Measurements from ENCODE around the gene PSMD8.

DNA sequence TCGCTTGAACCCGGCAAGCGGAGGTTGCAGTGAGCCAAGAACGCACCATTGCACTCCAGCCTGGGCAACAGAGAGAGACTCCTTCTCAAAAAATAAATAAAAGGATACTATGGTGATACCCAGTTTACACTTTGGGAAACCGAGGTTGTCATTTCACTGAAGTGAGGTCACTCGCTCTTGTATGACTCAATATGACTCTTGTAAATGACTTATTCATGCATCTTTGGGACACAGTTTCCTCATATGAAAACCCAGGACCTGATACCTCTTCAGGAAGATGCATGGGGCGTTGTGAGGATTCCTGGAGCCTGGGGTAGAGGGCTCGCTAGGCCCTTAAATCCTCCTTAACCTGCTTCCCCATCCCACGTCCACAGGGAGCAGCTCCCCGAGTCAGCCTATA, 4.5 kb downstream of the PSMD8 start:
- TF ChIP-seq, protein P1, sequence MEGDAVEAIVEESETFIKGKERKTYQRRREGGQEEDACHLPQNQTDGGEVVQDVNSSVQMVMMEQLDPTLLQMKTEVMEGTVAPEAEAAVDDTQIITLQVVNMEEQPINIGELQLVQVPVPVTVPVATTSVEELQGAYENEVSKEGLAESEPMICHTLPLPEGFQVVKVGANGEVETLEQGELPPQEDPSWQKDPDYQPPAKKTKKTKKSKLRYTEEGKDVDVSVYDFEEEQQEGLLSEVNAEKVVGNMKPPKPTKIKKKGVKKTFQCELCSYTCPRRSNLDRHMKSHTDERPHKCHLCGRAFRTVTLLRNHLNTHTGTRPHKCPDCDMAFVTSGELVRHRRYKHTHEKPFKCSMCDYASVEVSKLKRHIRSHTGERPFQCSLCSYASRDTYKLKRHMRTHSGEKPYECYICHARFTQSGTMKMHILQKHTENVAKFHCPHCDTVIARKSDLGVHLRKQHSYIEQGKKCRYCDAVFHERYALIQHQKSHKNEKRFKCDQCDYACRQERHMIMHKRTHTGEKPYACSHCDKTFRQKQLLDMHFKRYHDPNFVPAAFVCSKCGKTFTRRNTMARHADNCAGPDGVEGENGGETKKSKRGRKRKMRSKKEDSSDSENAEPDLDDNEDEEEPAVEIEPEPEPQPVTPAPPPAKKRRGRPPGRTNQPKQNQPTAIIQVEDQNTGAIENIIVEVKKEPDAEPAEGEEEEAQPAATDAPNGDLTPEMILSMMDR (conservative IDR thresholded peaks at IDR 0.05; ENCODE audit: low read depth, low read length) = no peak
- TF ChIP-seq EZH2 (IDR thresholded peaks at IDR 0.05; ENCODE audit: low read length, unreplicated experiment) = no peak

Data from PC-3 (cell line).